ENCODE measurements around the gene RBFOX2. TPM values are rescaled to one million over a fixed set of nuclear protein-coding genes. Genes with fewer than 3 reads are reported as not detected.

Gene RBFOX2
- total and polyA plus RNA-seq, 3 experiments from 2014 or later = 0.86 to 7.1 (median 6.1) TPM

GRCh38 chr22:35887296-35887875, 141.2 kb downstream of the RBFOX2 start:
- Histone ChIP-seq H3K4me1 (ENCODE audit: insufficient read depth, low read length) (no peaks in the 10 kb centered on the region), H3K27me3 (ENCODE audit: insufficient read depth, low read length, poor library complexity, severe bottlenecking) (no peaks in the 10 kb centered on the region), H3K27ac (ENCODE audit: low read depth, low read length) (no peak overlapping the region), H3K4me3 (ENCODE audit: low read length) (no peak overlapping the region), H3K36me3 (ENCODE audit: insufficient read depth, low read length) (no peaks in the 10 kb centered on the region), H3K9me3 (ENCODE audit: low read length) (no peaks in the 10 kb centered on the region)
- ChIA-PET POLR2A (no interaction called here), CTCF (no interaction called here)
- no peak for DNase-seq
- Mint-ChIP-seq H3K4me3 (no peak overlapping the region), H3K27ac (peak overlapping the region in 1 of 8 donors; percentile 28), H3K9me3 (no peaks in the 10 kb centered on the region), H3K27me3 (peaks cover 2 to 17% of the 10 kb centered on the region in 2 donors), H3K4me1 (peaks cover 3 to 13% (median 12%) of the 10 kb centered on the region in 3 donors), H3K36me3 (no peaks in the 10 kb centered on the region)

DNA sequence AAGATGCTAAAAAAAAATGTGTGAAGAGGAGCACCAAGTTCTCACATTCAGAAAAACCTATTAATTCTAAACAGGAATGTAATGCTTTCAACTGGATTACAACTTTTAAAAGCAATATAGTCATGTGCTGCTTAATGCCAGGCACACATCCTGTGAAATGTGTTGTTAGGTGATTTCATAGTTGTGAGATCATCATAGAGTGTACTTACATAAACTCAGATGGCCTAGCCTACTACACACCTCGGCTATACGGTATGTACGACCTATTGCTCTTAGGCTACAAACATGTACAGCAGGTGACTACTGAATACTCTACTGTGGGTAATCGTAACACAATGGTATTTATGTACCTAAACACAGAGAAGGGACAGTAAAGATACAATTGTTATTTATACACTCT, 142.3 kb downstream of the RBFOX2 start:
- Histone ChIP-seq H3K36me3 (ENCODE audit: insufficient read depth, low read length) (no peaks in the 10 kb centered on the region), H3K4me3 (ENCODE audit: low read length) (no peak overlapping the region), H3K4me1 (ENCODE audit: insufficient read depth, low read length) (no peaks in the 10 kb centered on the region), H3K9me3 (ENCODE audit: low read length) (no peaks in the 10 kb centered on the region), H3K27ac (ENCODE audit: low read depth, low read length) (no peak overlapping the region), H3K27me3 (ENCODE audit: insufficient read depth, low read length, poor library complexity, severe bottlenecking) (no peaks in the 10 kb centered on the region)
- ChIA-PET CTCF (no interaction called here), POLR2A (no interaction called here)
- Mint-ChIP-seq H3K4me1 (peaks cover 3 to 16% (median 14%) of the 10 kb centered on the region in 3 donors), H3K36me3 (no peaks in the 10 kb centered on the region), H3K27me3 (peaks cover 2 to 6% of the 10 kb centered on the region in 2 donors), H3K4me3 (no peak overlapping the region), H3K9me3 (no peaks in the 10 kb centered on the region), H3K27ac (no peak overlapping the region)
- DNase-seq = no peak

GRCh38 chr22:35884529-35884928, 144.1 kb downstream of the RBFOX2 start:
- no peaks in the 10 kb centered on the region for H3K36me3 Mint-ChIP-seq
- no peaks in the 10 kb centered on the region for H3K4me1 ChIP-seq (ENCODE audit: insufficient read depth, low read length)
- no peak overlapping the region for H3K4me3 Mint-ChIP-seq
- H3K27ac Mint-ChIP-seq = no peak overlapping the region
- no peak overlapping the region for H3K4me3 ChIP-seq (ENCODE audit: low read length)
- H3K9me3 Mint-ChIP-seq = no peaks in the 10 kb centered on the region
- no peak for DNase-seq
- POLR2A ChIA-PET = no interaction called here
- H3K36me3 ChIP-seq (ENCODE audit: insufficient read depth, low read length) = no peaks in the 10 kb centered on the region
- H3K4me1 Mint-ChIP-seq = peaks cover 3 to 16% (median 14%) of the 10 kb centered on the region in 3 donors
- CTCF ChIA-PET = interaction anchor here (0.6 kb wide), 1 partner anchor 8 kb away, joined by 3 read pairs; no protein-coding TSS in a partner anchor
- no peak overlapping the region for H3K27ac ChIP-seq (ENCODE audit: low read depth, low read length)
- peaks cover 4 to 5% of the 10 kb centered on the region in 2 donors for H3K27me3 Mint-ChIP-seq
- no peaks in the 10 kb centered on the region for H3K9me3 ChIP-seq (ENCODE audit: low read length)
- H3K27me3 ChIP-seq (ENCODE audit: insufficient read depth, low read length, poor library complexity, severe bottlenecking) = no peaks in the 10 kb centered on the region

DNA sequence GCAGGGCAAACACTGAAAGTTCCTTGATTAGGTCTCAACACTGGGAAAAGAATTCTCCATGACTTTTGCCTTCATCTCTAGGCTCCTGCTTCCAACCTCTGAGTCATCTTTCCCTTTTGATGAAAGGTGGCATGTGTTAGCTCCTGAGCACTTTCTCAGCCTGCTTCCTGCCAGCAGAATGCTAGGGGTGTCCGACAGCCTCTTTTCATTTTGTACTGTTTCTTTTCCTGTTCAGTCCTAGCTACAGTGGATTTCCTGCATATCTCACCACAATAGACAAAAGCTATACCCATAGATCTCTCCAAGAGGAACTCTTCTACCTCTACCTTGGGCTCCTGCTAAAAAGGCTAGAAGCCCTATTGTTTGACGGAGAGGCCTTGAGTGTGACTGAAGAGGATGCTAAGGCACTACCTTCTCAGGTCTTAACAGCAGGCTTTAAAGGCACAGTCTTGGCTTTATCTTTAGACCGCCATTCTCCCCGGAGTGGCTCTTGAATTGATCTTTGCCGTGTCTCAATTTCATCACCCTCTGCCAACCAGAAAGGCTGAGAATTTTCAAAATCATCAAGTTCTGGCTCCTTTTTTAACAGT, 145.5 kb downstream of the RBFOX2 start:
- H3K36me3 Mint-ChIP-seq = no peaks in the 10 kb centered on the region
- H3K9me3 Mint-ChIP-seq = no peaks in the 10 kb centered on the region
- peak overlapping the region in 2 of 8 donors; percentile 2 to 79 for H3K27ac Mint-ChIP-seq
- Histone ChIP-seq H3K9me3 (ENCODE audit: low read length) (no peaks in the 10 kb centered on the region), H3K27me3 (ENCODE audit: insufficient read depth, low read length, poor library complexity, severe bottlenecking) (no peaks in the 10 kb centered on the region), H3K4me1 (ENCODE audit: insufficient read depth, low read length) (no peaks in the 10 kb centered on the region), H3K36me3 (ENCODE audit: insufficient read depth, low read length) (no peaks in the 10 kb centered on the region), H3K27ac (ENCODE audit: low read depth, low read length) (no peak overlapping the region), H3K4me3 (ENCODE audit: low read length) (no peak overlapping the region)
- DNase-seq = peak in 1 of 5 donors; percentile 4
- ChIA-PET POLR2A (no interaction called here), CTCF (interaction anchor here (0.9 kb wide), 1 partner anchor 19 kb away, joined by 3 read pairs; no protein-coding TSS in a partner anchor)
- H3K27me3 Mint-ChIP-seq = peaks cover 0 to 2% of the 10 kb centered on the region in 2 donors
- H3K4me1 Mint-ChIP-seq = peaks cover 3 to 16% (median 14%) of the 10 kb centered on the region in 3 donors
- no peak overlapping the region for H3K4me3 Mint-ChIP-seq

DNA sequence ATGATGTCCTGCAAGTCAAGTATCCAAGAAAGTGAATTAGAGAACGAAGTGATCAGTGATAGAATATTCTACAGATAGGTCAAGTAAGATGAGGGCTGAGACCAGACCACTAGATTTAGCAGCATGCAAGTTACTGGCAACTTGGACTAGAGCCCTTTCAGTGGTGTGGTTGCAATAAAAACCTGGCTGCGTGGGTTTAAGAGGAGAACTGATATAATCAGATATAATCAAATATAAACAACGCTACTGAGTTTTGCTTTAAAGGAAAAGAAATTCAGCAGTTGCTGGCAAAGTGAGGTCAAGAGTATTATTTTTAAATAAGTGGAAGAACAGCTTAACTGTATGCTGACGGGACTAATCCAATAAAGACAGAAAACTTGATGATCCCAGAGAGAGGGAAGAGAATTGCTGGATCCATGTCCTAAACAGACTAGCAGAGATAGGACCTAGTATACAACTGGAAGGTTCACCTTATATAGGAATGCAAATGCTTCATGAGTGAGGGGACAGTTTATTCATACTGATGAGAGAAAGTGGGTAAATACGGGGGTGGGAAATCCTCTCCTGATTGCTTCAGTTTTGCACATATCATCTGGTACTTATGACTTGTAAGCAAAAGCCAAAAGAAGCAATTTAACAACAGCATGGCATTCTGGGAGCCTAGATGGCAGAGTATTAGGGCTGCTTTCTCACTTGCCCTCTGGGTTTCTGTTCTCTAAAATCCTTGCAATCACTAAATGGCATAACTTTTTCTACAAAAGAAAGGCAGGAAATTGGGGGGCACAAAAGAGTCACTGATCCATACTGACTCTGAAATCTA, 146.2 kb downstream of the RBFOX2 start:
- POLR2A ChIA-PET = no interaction called here
- CTCF ChIA-PET = no interaction called here
- Mint-ChIP-seq H3K27me3 (peaks cover 0 to 2% of the 10 kb centered on the region in 2 donors), H3K9me3 (no peaks in the 10 kb centered on the region), H3K4me3 (no peak overlapping the region), H3K4me1 (peaks cover 3 to 16% (median 14%) of the 10 kb centered on the region in 3 donors), H3K36me3 (no peaks in the 10 kb centered on the region), H3K27ac (peak overlapping the region in 2 of 8 donors; percentile 2 to 42)
- Histone ChIP-seq H3K4me3 (ENCODE audit: low read length) (no peak overlapping the region), H3K27ac (ENCODE audit: low read depth, low read length) (no peak overlapping the region), H3K36me3 (ENCODE audit: insufficient read depth, low read length) (no peaks in the 10 kb centered on the region), H3K4me1 (ENCODE audit: insufficient read depth, low read length) (no peaks in the 10 kb centered on the region), H3K27me3 (ENCODE audit: insufficient read depth, low read length, poor library complexity, severe bottlenecking) (no peaks in the 10 kb centered on the region), H3K9me3 (ENCODE audit: low read length) (no peaks in the 10 kb centered on the region)
- peak in 1 of 5 donors; percentile 1 for DNase-seq

DNA sequence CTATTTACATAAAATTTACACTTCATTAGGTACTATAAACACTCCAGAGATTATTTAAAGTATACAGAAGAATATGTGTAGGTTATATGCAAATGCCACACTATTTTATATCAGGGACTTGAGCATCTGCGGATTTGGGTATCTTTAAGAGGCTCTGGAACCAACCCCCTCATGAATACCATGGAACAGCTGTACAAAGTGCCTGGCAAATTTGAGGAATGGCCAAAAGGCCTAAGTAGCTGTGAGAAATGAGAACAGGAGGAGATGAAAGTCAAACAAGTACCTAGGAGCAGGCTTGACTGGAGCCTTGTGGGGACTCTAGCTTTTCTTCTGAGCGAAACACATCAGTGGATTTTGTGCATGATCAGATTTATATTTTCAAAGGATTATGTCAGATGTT, 149.3 kb downstream of the RBFOX2 start:
- no peak for DNase-seq
- Histone ChIP-seq H3K9me3 (ENCODE audit: low read length) (no peaks in the 10 kb centered on the region), H3K36me3 (ENCODE audit: insufficient read depth, low read length) (no peaks in the 10 kb centered on the region), H3K27ac (ENCODE audit: low read depth, low read length) (no peak overlapping the region), H3K27me3 (ENCODE audit: insufficient read depth, low read length, poor library complexity, severe bottlenecking) (no peaks in the 10 kb centered on the region), H3K4me1 (ENCODE audit: insufficient read depth, low read length) (no peaks in the 10 kb centered on the region), H3K4me3 (ENCODE audit: low read length) (no peak overlapping the region)
- Mint-ChIP-seq H3K27me3 (peaks cover 2 to 17% of the 10 kb centered on the region in 2 donors), H3K9me3 (peaks cover 0 to 5% (median under 1%) of the 10 kb centered on the region in 5 donors), H3K4me1 (peaks cover 3 to 16% (median 14%) of the 10 kb centered on the region in 3 donors), H3K4me3 (no peak overlapping the region), H3K36me3 (no peaks in the 10 kb centered on the region), H3K27ac (no peak overlapping the region)
- ChIA-PET POLR2A (no interaction called here), CTCF (no interaction called here)

DNA sequence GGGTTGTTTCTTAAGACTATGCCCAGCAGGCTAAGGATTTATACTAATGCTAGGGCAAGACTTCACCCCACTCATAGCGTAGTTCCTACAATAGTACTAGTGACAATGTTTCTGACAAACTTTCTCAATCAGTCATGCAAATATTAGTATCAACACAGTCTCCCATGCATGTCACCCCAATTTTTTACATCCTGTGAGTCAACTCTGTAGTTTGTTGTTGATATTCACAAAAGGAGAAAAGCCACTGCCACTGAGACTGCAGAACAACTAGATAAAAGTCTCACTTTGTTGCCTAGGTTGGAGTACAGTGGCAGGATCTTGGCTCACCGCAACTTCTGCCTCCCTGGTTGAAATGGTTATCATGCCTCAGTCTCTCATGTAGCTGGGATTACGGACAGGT, 155.2 kb downstream of the RBFOX2 start:
- Histone ChIP-seq H3K27ac (ENCODE audit: low read depth, low read length) (no peak overlapping the region), H3K27me3 (ENCODE audit: insufficient read depth, low read length, poor library complexity, severe bottlenecking) (no peaks in the 10 kb centered on the region), H3K4me1 (ENCODE audit: insufficient read depth, low read length) (no peaks in the 10 kb centered on the region), H3K4me3 (ENCODE audit: low read length) (no peak overlapping the region), H3K36me3 (ENCODE audit: insufficient read depth, low read length) (no peaks in the 10 kb centered on the region), H3K9me3 (ENCODE audit: low read length) (no peaks in the 10 kb centered on the region)
- CTCF ChIA-PET = no interaction called here
- Mint-ChIP-seq H3K4me1 (no peaks in the 10 kb centered on the region), H3K27me3 (peaks cover 8 to 50% of the 10 kb centered on the region in 2 donors), H3K36me3 (peaks cover 0 to 6% (median 0%) of the 10 kb centered on the region in 3 donors), H3K9me3 (peaks cover 0 to 5% (median 2%) of the 10 kb centered on the region in 5 donors), H3K27ac (no peak overlapping the region), H3K4me3 (no peak overlapping the region)
- DNase-seq = no peak
- POLR2A ChIA-PET = no interaction called here

DNA sequence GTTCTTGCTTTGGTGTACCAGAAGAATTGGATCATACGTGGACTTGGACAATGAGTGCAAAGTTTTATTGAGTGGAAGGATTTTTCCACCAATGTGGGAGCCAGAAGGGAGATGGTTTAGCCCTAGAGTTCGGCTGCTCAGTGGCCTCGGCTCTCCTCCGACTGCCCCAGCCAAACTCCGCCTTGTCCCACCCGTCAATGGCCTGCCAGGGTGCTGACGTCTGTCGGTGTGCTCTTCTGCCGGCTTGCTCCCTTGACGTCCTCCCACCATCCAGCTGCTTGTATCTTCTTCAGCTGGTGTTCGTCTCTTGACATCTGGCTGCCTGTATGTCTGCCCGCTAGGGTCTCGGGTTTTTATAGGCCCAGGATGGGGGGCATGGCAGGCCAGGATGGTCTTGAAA, 156.2 kb downstream of the RBFOX2 start:
- Mint-ChIP-seq H3K27ac (no peak overlapping the region), H3K27me3 (peaks cover 8 to 50% of the 10 kb centered on the region in 2 donors), H3K4me3 (no peak overlapping the region), H3K36me3 (peaks cover 0 to 6% (median 0%) of the 10 kb centered on the region in 3 donors), H3K4me1 (no peaks in the 10 kb centered on the region), H3K9me3 (peaks cover 0 to 5% (median 2%) of the 10 kb centered on the region in 5 donors)
- no peaks in the 10 kb centered on the region for H3K27me3 ChIP-seq (ENCODE audit: insufficient read depth, low read length, poor library complexity, severe bottlenecking)
- H3K4me3 ChIP-seq (ENCODE audit: low read length) = no peak overlapping the region
- no peaks in the 10 kb centered on the region for H3K9me3 ChIP-seq (ENCODE audit: low read length)
- CTCF ChIA-PET = no interaction called here
- H3K27ac ChIP-seq (ENCODE audit: low read depth, low read length) = no peak overlapping the region
- POLR2A ChIA-PET = no interaction called here
- no peaks in the 10 kb centered on the region for H3K4me1 ChIP-seq (ENCODE audit: insufficient read depth, low read length)
- no peak for DNase-seq
- H3K36me3 ChIP-seq (ENCODE audit: insufficient read depth, low read length) = no peaks in the 10 kb centered on the region
